Measurements from ENCODE around the gene HTD2.
A peak's percentile ranks its signal among the peaks of the same experiment; 100 is the strongest.

Gene HTD2

GRCh38 chr3:58340594-58341244 is 34.4 kb downstream of the HTD2 start:
- TF ChIP-seq Cebpa-rat (IDR thresholded peaks at IDR 0.05), result no peak
- Histone ChIP-seq H3K9ac (no peak overlapping the region; a peak in 1 of 22 replicates), H3K4me2 (peak overlapping the region; percentile 25 to 96 (median 43); a peak in 21 of 22 replicates), H3K9me3 (replicated peaks in 1 of 11) (peaks cover 0 to 25% (median 5%) of the 10 kb centered on the region in 11 experiments; a peak in 10 of 22 replicates), H3K4me1 (peaks cover 74 to 100% (median 94%) of the 10 kb centered on the region in 10 experiments), H3K4me3 (no peak overlapping the region), H3K27ac (peak overlapping the region in 9 of 11 experiments; percentile 12 to 52 (median 33); a peak in 14 of 22 replicates), H4K20me1 (peaks cover 11 to 55% (median 32%) of the 10 kb centered on the region in 11 experiments; a peak in 15 of 22 replicates), H3K36me3 (peaks cover 36 to 98% (median 94%) of the 10 kb centered on the region in 11 experiments), H3K27me3 (no peaks in the 10 kb centered on the region)

DNA sequence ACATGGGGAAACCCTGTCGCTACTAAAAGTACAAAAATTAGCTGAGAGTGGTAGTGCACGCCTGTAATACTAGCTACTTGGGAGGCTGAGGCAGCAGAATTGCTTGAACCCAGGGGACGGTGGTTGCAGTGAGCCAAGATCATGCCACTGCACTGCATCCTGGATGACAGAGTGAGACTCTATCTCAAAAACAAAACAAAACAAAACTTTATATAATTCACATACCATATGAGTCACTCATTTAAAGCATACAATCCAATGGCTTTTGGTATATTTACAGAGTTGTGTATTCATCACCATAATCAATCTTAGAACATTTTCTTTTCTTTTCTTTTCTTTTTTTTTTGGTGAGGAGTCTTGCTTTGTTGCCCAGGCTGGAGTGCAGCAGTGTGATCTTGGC is 35.1 kb downstream of the HTD2 start:
- Histone ChIP-seq H3K9me3 (replicated peaks in 1 of 11) (peaks cover 0 to 29% (median 5%) of the 10 kb centered on the region in 11 experiments; a peak in 11 of 22 replicates), H3K4me1 (peaks cover 74 to 100% (median 94%) of the 10 kb centered on the region in 10 experiments), H3K36me3 (peaks cover 36 to 100% (median 96%) of the 10 kb centered on the region in 11 experiments), H3K27ac (peak overlapping the region in 9 of 11 experiments; percentile 12 to 52 (median 33); a peak in 11 of 22 replicates), H3K9ac (no peak overlapping the region; a peak in 1 of 22 replicates), H3K4me2 (peak overlapping the region; percentile 25 to 96 (median 43); a peak in 19 of 22 replicates), H4K20me1 (peaks cover 11 to 61% (median 37%) of the 10 kb centered on the region in 11 experiments; a peak in 15 of 22 replicates), H3K4me3 (no peak overlapping the region), H3K27me3 (no peaks in the 10 kb centered on the region)
- no peak for TF ChIP-seq Cebpa-rat (IDR thresholded peaks at IDR 0.05)

DNA sequence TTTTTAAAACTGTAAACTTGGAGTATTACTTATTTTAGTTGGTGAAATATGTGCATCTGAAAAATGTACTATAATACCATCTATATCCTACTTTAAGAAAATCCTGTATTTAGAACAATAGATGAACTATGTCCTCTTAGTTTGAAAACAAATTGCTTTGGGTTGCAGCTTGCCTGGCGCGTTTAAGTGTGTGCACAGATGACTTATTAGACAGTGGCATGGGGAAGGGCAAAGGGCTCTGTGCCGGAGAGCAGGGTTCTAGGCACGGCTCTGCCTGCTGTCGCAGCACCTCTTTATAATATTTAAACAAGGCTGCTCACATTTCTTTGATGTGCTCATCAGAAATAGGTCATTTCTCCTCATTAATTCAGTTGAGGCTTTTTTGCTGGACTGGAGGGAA is 36.4 kb downstream of the HTD2 start:
- peaks cover 36 to 98% (median 94%) of the 10 kb centered on the region in 11 experiments for H3K36me3 ChIP-seq
- peaks cover 69 to 98% (median 91%) of the 10 kb centered on the region in 10 experiments for H3K4me1 ChIP-seq
- H3K9me3 ChIP-seq (replicated peaks in 1 of 11), result peaks cover 0 to 30% (median 5%) of the 10 kb centered on the region in 11 experiments; a peak in 11 of 22 replicates
- H3K27ac ChIP-seq, result peak overlapping the region in 6 of 11 experiments; percentile 4 to 46 (median 23); a peak in 3 of 22 replicates
- no peak for TF ChIP-seq Cebpa-rat (IDR thresholded peaks at IDR 0.05)
- H4K20me1 ChIP-seq, result peaks cover 11 to 61% (median 37%) of the 10 kb centered on the region in 11 experiments; a peak in 15 of 22 replicates
- H3K4me2 ChIP-seq, result peak overlapping the region in 8 of 11 experiments; percentile 1 to 96 (median 50); a peak in 9 of 22 replicates
- H3K9ac ChIP-seq, result no peak overlapping the region
- no peaks in the 10 kb centered on the region for H3K27me3 ChIP-seq
- H3K4me3 ChIP-seq, result 0 out of 20 replicates have a peak overlapping the region, but pooled peaks of 1 of the 10 experiments have one; percentile 2

- H3K4me2 ChIP-seq, result peak overlapping the region; percentile 22 to 69 (median 59); a peak in 19 of 22 replicates
- peak overlapping the region in 9 of 11 experiments; percentile 46 to 69 (median 65); a peak in 14 of 22 replicates for H3K27ac ChIP-seq
- no peak overlapping the region; a peak in 1 of 20 replicates for H3K4me3 ChIP-seq
- TF ChIP-seq Cebpa-rat (IDR thresholded peaks at IDR 0.05), result no peak
- peaks cover 78 to 98% (median 94%) of the 10 kb centered on the region in 10 experiments for H3K4me1 ChIP-seq
- no peaks in the 10 kb centered on the region for H3K27me3 ChIP-seq
- peaks cover 0 to 21% (median 5%) of the 10 kb centered on the region in 11 experiments; a peak in 10 of 22 replicates for H3K9me3 ChIP-seq (replicated peaks in 1 of 11)
- H3K36me3 ChIP-seq, result peaks cover 27 to 82% (median 79%) of the 10 kb centered on the region in 11 experiments
- H4K20me1 ChIP-seq, result peaks cover 11 to 83% (median 37%) of the 10 kb centered on the region in 11 experiments; a peak in 15 of 22 replicates
- H3K9ac ChIP-seq, result no peak overlapping the region
These were observed 39.1 kb downstream of the HTD2 start for GRCh38 chr3:58345457-58345856.

GRCh38 chr3:58346368-58346767 is 40.0 kb downstream of the HTD2 start:
- Histone ChIP-seq H3K27me3 (no peaks in the 10 kb centered on the region), H3K36me3 (peaks cover 27 to 73% (median 70%) of the 10 kb centered on the region in 11 experiments), H3K27ac (peak overlapping the region in 8 of 11 experiments; percentile 17 to 68 (median 61); a peak in 11 of 22 replicates), H3K4me1 (peaks cover 78 to 98% (median 94%) of the 10 kb centered on the region in 10 experiments), H4K20me1 (peaks cover 11 to 78% (median 37%) of the 10 kb centered on the region in 11 experiments; a peak in 15 of 22 replicates), H3K4me3 (no peak overlapping the region; a peak in 1 of 20 replicates), H3K4me2 (peak overlapping the region; percentile 19 to 69 (median 58); a peak in 21 of 22 replicates), H3K9me3 (replicated peaks in 1 of 11) (peaks cover 0 to 21% (median 5%) of the 10 kb centered on the region in 11 experiments; a peak in 10 of 22 replicates), H3K9ac (peak overlapping the region in 1 of 11 experiments; percentile 9; a peak in 1 of 22 replicates)
- no peak for TF ChIP-seq Cebpa-rat (IDR thresholded peaks at IDR 0.05)

DNA sequence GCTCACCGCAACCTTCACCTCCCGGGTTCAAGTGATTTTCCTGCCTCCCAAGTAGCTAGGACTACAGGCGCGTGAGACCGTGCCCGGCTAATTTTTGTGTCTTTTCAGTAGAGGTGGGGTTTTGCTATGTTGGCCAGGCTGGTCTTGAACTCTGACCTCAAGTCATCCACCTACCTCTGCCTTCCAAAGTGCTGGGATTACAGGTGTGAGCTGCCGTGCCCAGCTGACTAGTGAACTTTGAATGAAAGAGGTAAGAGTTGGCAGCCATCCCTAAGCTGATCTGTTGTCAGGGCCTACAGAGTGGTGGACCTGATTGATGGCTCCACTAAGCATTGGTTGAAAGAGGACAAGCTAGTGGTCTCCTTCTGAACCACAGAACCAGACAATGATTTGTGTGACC is 41.7 kb downstream of the HTD2 start:
- H3K4me3 ChIP-seq, result peak overlapping the region in 4 of 10 experiments; percentile 2 to 36 (median 14); a peak in 3 of 20 replicates
- peaks cover 84 to 99% (median 97%) of the 10 kb centered on the region in 10 experiments for H3K4me1 ChIP-seq
- H4K20me1 ChIP-seq, result peaks cover 4 to 81% (median 28%) of the 10 kb centered on the region in 11 experiments; a peak in 15 of 22 replicates
- H3K36me3 ChIP-seq, result peaks cover 18 to 62% (median 54%) of the 10 kb centered on the region in 11 experiments
- peak overlapping the region; percentile 85 to 97 (median 94) for H3K4me2 ChIP-seq
- no peaks in the 10 kb centered on the region for H3K27me3 ChIP-seq
- H3K27ac ChIP-seq, result peak overlapping the region; percentile 15 to 96 (median 89); a peak in 20 of 22 replicates
- peaks cover 0 to 17% (median 5%) of the 10 kb centered on the region in 11 experiments; a peak in 10 of 22 replicates for H3K9me3 ChIP-seq (replicated peaks in 1 of 11)
- TF ChIP-seq Cebpa-rat (IDR thresholded peaks at IDR 0.05), result no peak
- H3K9ac ChIP-seq, result peak overlapping the region in 6 of 11 experiments; percentile 28 to 84 (median 62); a peak in 9 of 22 replicates

DNA sequence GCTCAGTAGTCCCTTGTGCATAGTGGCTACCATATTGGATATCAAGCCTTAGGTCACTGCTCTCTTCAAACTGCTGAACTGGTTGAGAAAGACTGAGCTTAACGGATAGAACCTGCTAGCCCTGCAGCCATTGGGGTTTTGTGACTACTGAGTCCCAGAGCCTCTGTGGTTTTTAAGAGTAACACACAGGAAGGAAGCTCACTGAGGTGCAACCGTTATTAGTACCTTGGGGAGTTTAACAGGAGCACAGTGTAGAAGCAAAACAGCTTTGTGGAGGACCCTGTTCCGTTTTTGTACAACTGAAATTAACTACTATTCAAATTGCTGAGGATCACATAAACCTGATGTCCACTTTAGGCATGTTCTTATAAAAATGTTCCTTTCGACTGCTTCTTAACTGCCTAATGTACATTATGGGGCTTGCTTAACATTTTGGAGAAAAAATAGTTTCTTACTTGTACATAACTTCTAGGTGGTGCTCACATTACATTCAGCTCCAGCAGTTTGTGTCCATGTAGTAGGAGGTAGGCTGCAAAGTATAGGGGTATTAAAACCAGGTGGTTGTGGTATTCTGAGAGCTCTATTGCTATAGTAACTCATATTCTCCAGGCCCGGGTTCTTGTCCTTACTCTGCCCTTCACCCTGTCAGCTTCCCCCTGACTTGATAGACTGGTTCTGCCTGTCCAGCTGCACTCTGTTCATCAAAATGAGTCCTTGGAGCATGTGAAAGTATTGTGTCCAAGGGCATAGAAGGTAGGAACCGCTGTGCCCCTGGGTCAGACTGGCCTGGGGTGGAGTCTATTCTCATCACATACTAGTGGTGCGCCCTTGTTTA is 43.7 kb downstream of the HTD2 start:
- Histone ChIP-seq H3K4me1 (peaks cover 89 to 99% (median 96%) of the 10 kb centered on the region in 10 experiments), H3K27me3 (no peaks in the 10 kb centered on the region), H3K4me2 (peak overlapping the region; percentile 85 to 97 (median 94)), H3K36me3 (peaks cover 5 to 49% (median 40%) of the 10 kb centered on the region in 11 experiments; a peak in 19 of 22 replicates), H3K9me3 (replicated peaks in 1 of 11) (peaks cover 0 to 6% (median 0%) of the 10 kb centered on the region in 11 experiments; a peak in 3 of 22 replicates), H3K4me3 (peak overlapping the region in 9 of 10 experiments; percentile 6 to 66 (median 50); a peak in 17 of 20 replicates), H3K27ac (peak overlapping the region; percentile 53 to 96 (median 89); a peak in 21 of 22 replicates), H4K20me1 (peaks cover 0 to 77% (median 11%) of the 10 kb centered on the region in 11 experiments; a peak in 10 of 22 replicates), H3K9ac (peak overlapping the region; percentile 23 to 84 (median 77); a peak in 21 of 22 replicates)
- peak in 3 of 11 experiments; percentile 43 to 81 (median 47); a peak in 3 of 22 replicates for TF ChIP-seq Cebpa-rat (IDR thresholded peaks at IDR 0.05)
